LNCAP (cell line): Measurements from ENCODE around the gene PRSS56.

ENCODE experiments used
- TF ChIP-seq, protein P1 (sequence below): fragments of 450-650 bp; IDR thresholded peaks from 2 replicates; pipeline ENCODE4 v1.5.1; 2017; ENCODE audit warnings: mild to moderate bottlenecking

The PRSS56 gene

DNA sequence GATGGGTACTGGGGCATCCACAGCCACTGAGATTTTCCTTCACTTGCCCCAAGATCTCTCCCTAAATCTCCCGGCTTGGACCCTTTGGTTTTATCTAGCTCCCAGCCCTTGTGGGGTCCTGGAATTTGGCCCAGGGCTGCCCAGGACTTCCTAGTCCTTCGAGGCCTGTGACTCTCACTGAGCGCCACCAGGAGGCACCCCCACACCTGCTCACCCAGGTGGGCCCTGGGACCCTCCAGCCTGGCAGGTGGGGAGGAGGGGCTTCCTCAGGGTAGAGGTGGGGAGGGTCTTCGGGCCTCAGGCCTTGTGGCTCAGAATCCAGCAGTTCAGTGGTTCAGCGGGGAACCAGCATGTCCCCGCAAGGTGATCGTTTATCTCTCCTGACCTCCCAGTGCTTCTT is 11.9 kb upstream of the PRSS56 start:
- TF ChIP-seq, protein P1, sequence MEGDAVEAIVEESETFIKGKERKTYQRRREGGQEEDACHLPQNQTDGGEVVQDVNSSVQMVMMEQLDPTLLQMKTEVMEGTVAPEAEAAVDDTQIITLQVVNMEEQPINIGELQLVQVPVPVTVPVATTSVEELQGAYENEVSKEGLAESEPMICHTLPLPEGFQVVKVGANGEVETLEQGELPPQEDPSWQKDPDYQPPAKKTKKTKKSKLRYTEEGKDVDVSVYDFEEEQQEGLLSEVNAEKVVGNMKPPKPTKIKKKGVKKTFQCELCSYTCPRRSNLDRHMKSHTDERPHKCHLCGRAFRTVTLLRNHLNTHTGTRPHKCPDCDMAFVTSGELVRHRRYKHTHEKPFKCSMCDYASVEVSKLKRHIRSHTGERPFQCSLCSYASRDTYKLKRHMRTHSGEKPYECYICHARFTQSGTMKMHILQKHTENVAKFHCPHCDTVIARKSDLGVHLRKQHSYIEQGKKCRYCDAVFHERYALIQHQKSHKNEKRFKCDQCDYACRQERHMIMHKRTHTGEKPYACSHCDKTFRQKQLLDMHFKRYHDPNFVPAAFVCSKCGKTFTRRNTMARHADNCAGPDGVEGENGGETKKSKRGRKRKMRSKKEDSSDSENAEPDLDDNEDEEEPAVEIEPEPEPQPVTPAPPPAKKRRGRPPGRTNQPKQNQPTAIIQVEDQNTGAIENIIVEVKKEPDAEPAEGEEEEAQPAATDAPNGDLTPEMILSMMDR, result no peak

DNA sequence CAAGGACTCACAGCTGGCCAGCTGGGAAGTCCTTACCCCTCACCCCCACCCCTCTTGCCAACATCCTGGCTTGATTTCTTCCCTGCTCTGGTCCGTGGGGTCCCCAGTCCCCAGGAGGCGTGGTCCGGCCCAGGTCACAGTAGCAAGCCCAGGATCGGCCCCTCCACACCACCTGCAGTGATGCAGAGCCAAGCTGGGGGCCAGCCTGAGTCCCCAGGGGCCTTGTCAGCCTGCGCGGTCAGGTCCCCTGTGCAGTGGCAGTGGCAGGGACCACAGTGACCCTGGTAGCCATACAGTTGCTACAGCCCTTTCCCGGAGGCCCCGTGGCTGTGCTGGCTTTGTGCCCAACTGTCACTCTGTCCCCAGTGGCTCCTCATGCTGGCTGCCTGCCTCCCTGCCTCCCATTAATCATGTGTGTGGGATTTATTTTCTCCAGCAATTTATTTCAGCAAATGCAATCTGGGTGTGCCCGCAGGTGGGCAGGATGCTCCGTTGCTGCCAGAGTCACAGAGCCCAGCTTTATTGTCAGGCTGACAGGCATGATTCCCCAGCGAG is 8.8 kb upstream of the PRSS56 start:
- TF ChIP-seq, protein P1, result no peak

DNA sequence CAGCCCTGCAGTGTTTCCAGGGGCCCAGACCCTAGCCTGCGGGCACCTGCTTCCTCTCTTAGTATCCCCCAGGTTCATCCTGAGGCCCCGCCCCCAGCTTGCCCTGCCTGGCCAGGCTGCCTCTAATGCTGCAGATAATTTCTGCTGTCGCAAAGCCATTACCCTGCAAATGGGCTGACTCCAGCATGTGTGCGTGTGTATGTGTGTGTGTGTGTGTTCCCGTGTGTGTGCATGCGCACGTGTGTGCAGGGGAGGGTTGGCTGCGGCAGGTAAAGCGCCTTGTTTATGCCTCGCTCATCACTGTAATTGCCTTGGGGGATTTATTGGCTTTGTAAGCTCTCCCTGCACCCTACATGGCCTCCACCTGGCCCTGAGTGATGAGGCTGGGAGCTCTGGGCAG is 7.6 kb upstream of the PRSS56 start:
- TF ChIP-seq, protein P1, result no peak

DNA sequence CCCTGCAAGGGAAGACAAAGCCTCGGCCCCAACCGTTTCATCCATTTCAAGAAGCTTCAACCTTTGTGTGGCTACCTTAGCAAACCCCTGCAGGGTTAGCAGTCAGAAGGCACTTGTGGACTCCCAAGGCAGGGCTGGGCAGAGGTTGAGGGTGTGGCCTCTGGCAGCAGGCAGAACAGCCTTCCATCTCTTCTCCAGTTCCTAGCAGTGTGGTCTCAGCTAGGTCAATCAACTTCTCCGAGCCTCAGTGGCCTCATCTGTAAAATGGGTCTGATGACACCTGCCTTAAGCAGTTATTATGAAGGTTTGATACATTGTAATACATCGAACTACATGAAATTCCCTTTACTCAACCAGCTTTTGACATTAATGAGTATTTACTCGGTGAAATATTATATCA is 6.8 kb upstream of the PRSS56 start:
- TF ChIP-seq, protein P1, result no peak

DNA sequence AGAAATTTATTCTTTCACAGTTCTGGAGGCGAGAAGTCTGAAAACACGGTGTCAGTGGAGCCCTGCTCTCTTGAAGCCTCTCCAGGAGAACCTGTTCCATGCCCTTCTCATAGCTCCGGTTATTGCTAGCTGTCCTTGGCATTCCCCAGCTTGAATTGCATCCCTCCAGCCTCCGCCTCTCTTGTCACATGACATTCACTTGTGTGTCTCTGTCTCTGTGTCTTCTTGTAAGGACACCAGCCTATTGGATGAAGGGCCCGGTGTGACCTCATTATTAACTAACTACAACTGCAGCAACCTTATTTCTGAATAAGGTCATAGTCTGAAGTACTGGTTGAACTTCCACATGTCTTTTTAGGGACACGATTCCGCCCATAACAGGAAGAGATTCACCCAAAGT is 4.5 kb upstream of the PRSS56 start:
- TF ChIP-seq, protein P1, result no peak

DNA sequence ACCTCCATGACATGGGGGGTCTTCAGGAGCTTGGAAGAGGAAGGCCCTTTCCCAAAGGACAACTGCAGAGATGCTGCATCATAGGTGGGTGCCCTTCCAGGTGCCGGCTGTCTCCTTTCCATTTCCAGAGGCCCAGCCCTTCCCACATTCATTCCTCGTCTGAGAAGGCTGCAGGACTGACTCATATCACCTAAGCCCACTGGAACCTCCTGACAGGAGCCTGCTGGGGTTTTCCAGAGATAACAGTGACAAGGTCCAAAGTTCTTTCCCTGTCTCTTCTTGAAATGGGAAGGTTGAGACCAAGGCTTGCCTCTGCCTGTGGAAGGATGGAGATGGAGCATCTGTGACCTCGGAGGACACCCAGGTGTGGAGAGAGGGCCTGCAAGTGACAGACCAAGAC is 3.6 kb upstream of the PRSS56 start:
- TF ChIP-seq, protein P1, result no peak

DNA sequence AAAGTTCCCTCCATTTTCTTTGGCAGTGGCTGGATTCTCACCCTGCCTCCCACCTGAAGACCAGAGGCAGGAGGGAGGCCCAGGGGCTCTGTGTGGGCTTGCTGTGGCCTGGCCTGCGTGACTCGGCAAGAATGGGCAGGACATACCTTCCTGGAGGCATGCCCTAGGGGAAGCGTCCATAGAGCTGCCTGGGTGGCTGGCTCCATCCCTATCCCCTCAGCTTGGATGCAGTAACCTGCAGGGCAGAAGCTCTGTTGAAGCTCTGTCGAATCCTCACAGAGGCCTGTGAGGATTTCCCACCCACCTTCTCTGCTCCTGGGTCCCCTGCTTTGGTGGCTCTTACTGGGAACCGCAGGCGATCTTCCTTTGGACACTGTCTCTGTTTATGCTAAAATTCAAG is 1.3 kb upstream of the PRSS56 start:
- TF ChIP-seq, protein P1, result no peak

DNA sequence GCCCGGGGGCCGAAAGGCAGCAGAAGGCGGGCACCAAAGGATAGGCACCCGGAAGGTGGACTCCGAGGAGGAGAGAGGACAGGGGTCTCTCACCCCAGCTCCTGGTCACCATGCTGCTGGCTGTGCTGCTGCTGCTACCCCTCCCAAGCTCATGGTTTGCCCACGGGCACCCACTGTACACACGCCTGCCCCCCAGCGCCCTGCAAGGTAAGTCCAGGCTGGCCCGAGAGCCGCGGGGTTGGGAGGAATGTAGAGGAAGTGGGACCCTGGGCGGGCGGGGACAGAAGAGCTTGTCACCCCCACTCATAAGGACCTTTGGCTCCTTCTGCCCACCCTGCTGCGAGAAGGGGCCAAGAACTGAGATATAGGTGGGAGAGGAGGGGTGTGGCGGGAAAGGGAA is 301 bp downstream of the PRSS56 start:
- TF ChIP-seq, protein P1, result no peak
